Endothelial cell of umbilical vein (primary cell): ENCODE measurements around the gene PRKACB.

ENCODE experiments used
- CTCF ChIP-seq, 2 donors: IDR thresholded peaks; 1 replicate in 1 of 2; 2 replicates in 1 of 2; pipeline ENCODE4 v1.5.1; 2011; ENCODE audit warnings: low read length in 2 of 2, mild to moderate bottlenecking in 2 of 2, moderate library complexity in 2 of 2, control low read depth in 1 of 2, inconsistent platforms in 1 of 2, low read depth in 1 of 2; ENCODE audit not compliant: insufficient read depth in 1 of 2; ENCODE audit errors: extremely low read depth in 1 of 2
- EZH2 ChIP-seq: IDR thresholded peaks from 2 replicates; pipeline ENCODE4 v1.6.1; 2012; ENCODE audit warnings: borderline replicate concordance, low read depth, mild to moderate bottlenecking, moderate library complexity, low read length, inconsistent platforms; ENCODE audit not compliant: severe bottlenecking
- FOS ChIP-seq: IDR thresholded peaks from 2 replicates; pipeline ENCODE4 v1.6.1; 2011; ENCODE audit warnings: mild to moderate bottlenecking, low read length, moderate library complexity, borderline replicate concordance; ENCODE audit not compliant: insufficient read depth
- GATA2 ChIP-seq: IDR thresholded peaks from 2 replicates; pipeline ENCODE4 v1.7.0; 2011; ENCODE audit warnings: low read depth, mild to moderate bottlenecking, moderate library complexity, mixed read lengths, low read length; ENCODE audit not compliant: insufficient read length, insufficient read depth
- JUN ChIP-seq: IDR thresholded peaks from 2 replicates; pipeline ENCODE4 v1.6.1; 2011; ENCODE audit warnings: borderline replicate concordance, low read depth; ENCODE audit not compliant: insufficient read length, insufficient read depth
- MAX ChIP-seq: IDR thresholded peaks from 2 replicates; pipeline ENCODE4 v1.6.1; 2011; ENCODE audit not compliant: insufficient read depth, insufficient read length
- MYC ChIP-seq: IDR thresholded peaks from one replicate; pipeline ENCODE4 v1.6.1; 2011; ENCODE audit warnings: mild to moderate bottlenecking, low read depth, low read length
- POLR2A ChIP-seq: IDR thresholded peaks from 2 replicates; pipeline ENCODE4 v1.6.1; 2012; ENCODE audit warnings: low read depth, mild to moderate bottlenecking, control low read depth, low read length
- POLR2AphosphoS5 ChIP-seq: IDR thresholded peaks from 2 replicates; pipeline ENCODE4 v1.6.1; 2012; ENCODE audit warnings: low read depth, mild to moderate bottlenecking, control low read depth, low read length, moderate library complexity; ENCODE audit not compliant: insufficient read depth

- TF ChIP-seq CTCF (IDR thresholded peaks at IDR 0.05; ENCODE audit: extremely low read depth in 1 of 2, insufficient read depth in 1 of 2, low read depth in 1 of 2, low read length in 2 of 2) (no peak), POLR2AphosphoS5 (no peak), EZH2 (no peak), POLR2A (no peak), JUN (no peak), FOS (no peak), MAX (no peak), GATA2 (no peak), MYC (no peak)
Observed at GRCh38 chr1:84277343-84278059, 133.4 kb downstream of the PRKACB start.
